ENCODE measurements around the gene IL31.

The IL31 gene

GRCh38 chr12:122130150-122130549 lies 43.9 kb downstream of the IL31 start:
- no peak for DNase-seq

- DNase-seq: no peak
These were observed 44.9 kb downstream of the IL31 start for GRCh38 chr12:122129131-122129530.

- no peak for DNase-seq
These were observed 45.5 kb downstream of the IL31 start for GRCh38 chr12:122128481-122128880.

GRCh38 chr12:122127839-122128238 lies 46.2 kb downstream of the IL31 start:
- no peak for DNase-seq

- DNase-seq: peak in 2 of 51 donors; percentile 5 to 22
These were observed 47.1 kb downstream of the IL31 start for GRCh38 chr12:122126713-122127597.

- no peak for DNase-seq
These were observed 47.7 kb downstream of the IL31 start for GRCh38 chr12:122126342-122126635.

GRCh38 chr12:122125452-122126341 lies 48.3 kb downstream of the IL31 start:
- no peak for DNase-seq

- DNase-seq: no peak
These were observed 49.7 kb downstream of the IL31 start for GRCh38 chr12:122124370-122124769.

GRCh38 chr12:122123761-122124145 lies 50.3 kb downstream of the IL31 start:
- DNase-seq: no peak

GRCh38 chr12:122123051-122123760 lies 50.8 kb downstream of the IL31 start:
- DNase-seq: peak in 39 of 51 donors; percentile 15 to 79 (median 46)

Data from hypothalamus (tissue), 51 donors.